ENCODE results near the gene TSHZ2.

DNA sequence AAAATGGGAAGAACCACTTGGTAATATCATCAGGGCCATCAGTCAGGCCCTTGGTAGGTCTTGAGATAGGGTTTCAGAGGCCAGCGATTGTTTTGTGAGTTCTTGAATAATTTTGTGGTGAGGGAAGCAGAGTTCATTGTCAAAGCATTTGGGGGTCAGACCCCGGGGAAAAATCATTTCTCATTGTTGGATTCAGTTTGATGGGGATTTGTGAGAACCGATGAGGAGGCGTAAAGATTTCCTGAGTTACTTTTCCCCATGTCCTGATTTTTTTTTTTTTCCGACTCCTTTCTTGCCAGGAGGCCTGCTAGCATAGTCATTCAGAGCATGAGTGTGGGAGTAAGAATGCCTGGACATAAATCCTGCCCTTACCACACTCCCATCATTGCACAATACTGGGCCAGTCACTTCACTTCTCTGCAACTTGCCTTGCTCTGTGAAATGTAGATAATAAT lies 60.3 kb downstream of the TSHZ2 start:
- TF ChIP-seq EZH2 (IDR thresholded peaks at IDR 0.05; ENCODE audit: insufficient read depth, low read length) = no peak
- TF ChIP-seq, protein P1, sequence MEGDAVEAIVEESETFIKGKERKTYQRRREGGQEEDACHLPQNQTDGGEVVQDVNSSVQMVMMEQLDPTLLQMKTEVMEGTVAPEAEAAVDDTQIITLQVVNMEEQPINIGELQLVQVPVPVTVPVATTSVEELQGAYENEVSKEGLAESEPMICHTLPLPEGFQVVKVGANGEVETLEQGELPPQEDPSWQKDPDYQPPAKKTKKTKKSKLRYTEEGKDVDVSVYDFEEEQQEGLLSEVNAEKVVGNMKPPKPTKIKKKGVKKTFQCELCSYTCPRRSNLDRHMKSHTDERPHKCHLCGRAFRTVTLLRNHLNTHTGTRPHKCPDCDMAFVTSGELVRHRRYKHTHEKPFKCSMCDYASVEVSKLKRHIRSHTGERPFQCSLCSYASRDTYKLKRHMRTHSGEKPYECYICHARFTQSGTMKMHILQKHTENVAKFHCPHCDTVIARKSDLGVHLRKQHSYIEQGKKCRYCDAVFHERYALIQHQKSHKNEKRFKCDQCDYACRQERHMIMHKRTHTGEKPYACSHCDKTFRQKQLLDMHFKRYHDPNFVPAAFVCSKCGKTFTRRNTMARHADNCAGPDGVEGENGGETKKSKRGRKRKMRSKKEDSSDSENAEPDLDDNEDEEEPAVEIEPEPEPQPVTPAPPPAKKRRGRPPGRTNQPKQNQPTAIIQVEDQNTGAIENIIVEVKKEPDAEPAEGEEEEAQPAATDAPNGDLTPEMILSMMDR (IDR thresholded peaks at IDR 0.05; ENCODE audit: insufficient read depth, low read depth, low read length) = no peak

Data from astrocyte (in vitro differentiated cells and primary cell).